Large intestine (tissue), 3 donors: ENCODE data around the gene MSI2. TPM values are rescaled to one million over a fixed set of nuclear protein-coding genes. Genes with fewer than 3 reads are reported as not detected.

Experiments used
- DNase-seq, 2 donors: peaks; one replicate each; pipeline versions ENCODE4 v3.0.0 to v3.0.0-alpha.2; 2013
- H3K27ac ChIP-seq: one replicate; pipeline ENCODE4 v1.5.1; 2013; ENCODE audit warnings: low read length
- H3K27me3 ChIP-seq: 2 replicates; pipeline ENCODE4 v1.6.1; 2013; ENCODE audit warnings: low read length; ENCODE audit not compliant: control insufficient read depth, insufficient read depth
- H3K36me3 ChIP-seq: 2 replicates; pipeline ENCODE4 v1.6.1; 2013; ENCODE audit warnings: low read length; ENCODE audit not compliant: control insufficient read depth, insufficient read depth
- H3K4me1 ChIP-seq: one replicate; pipeline ENCODE4 v1.6.1; 2013; ENCODE audit warnings: low read length; ENCODE audit not compliant: control insufficient read depth, insufficient read depth
- H3K4me3 ChIP-seq: one replicate; pipeline ENCODE4 v1.5.1; 2013; ENCODE audit warnings: low read length
- H3K9me3 ChIP-seq: one replicate; pipeline ENCODE4 v1.6.1; 2013; ENCODE audit warnings: mild to moderate bottlenecking, low read depth, low read length, moderate library complexity; ENCODE audit not compliant: control insufficient read depth
- WGBS: methylation state at CpG from one replicate; pipeline ENCODE4 v1.1.5; 2013; ENCODE audit warnings: low lambda C conversion rate; ENCODE audit not compliant: insufficient coverage; 5-methylcytosine and 5-hydroxymethylcytosine counted together
- polyA plus RNA-seq: library from polyadenylated mRNA; unstranded; fragments of 120-200 nt; gene quantifications from one replicate; pipeline ENCODE4 v1.2.1, GENCODE V29; 2013

The MSI2 gene
- polyA plus RNA-seq, 1 donor, result 46.1 TPM

- Histone ChIP-seq H3K4me3 (no peak overlapping the region), H3K36me3 (no peaks in the 10 kb centered on the region), H3K4me1 (peaks cover 2% of the 10 kb centered on the region), H3K27ac (no peak overlapping the region), H3K27me3 (no peaks in the 10 kb centered on the region), H3K9me3 (peaks cover 3% of the 10 kb centered on the region)
- no peak for DNase-seq
- 83% methylated on average over 1 of the region's 1 CpG for WGBS
Measured at GRCh38 chr17:57692770-57693169, 436.4 kb downstream of the MSI2 start.

GRCh38 chr17:57694051-57694450 lies 437.7 kb downstream of the MSI2 start:
- DNase-seq, result no peak
- WGBS, result no CpG with 5 or more reads among the region's 1 CpG
- H3K36me3 ChIP-seq, result no peaks in the 10 kb centered on the region
- H3K4me3 ChIP-seq, result no peak overlapping the region
- peaks cover 11% of the 10 kb centered on the region for H3K4me1 ChIP-seq
- H3K27me3 ChIP-seq, result no peaks in the 10 kb centered on the region
- peaks cover 3% of the 10 kb centered on the region for H3K9me3 ChIP-seq
- H3K27ac ChIP-seq, result no peak overlapping the region

- Histone ChIP-seq H3K27me3 (no peaks in the 10 kb centered on the region), H3K4me3 (no peak overlapping the region), H3K9me3 (peaks cover 3% of the 10 kb centered on the region), H3K4me1 (peaks cover 11% of the 10 kb centered on the region), H3K36me3 (no peaks in the 10 kb centered on the region), H3K27ac (no peak overlapping the region)
- no peak for DNase-seq
- no CpG with 5 or more reads among the region's 3 CpGs for WGBS
Measured at GRCh38 chr17:57696050-57696449, 439.7 kb downstream of the MSI2 start.

- peaks cover 11% of the 10 kb centered on the region for H3K4me1 ChIP-seq
- no peak overlapping the region for H3K27ac ChIP-seq
- 98% methylated on average over 5 of the region's 7 CpGs for WGBS
- no peak overlapping the region for H3K4me3 ChIP-seq
- no peak for DNase-seq
- no peaks in the 10 kb centered on the region for H3K27me3 ChIP-seq
- no peaks in the 10 kb centered on the region for H3K36me3 ChIP-seq
- H3K9me3 ChIP-seq, result peaks cover 3% of the 10 kb centered on the region
Measured at GRCh38 chr17:57697197-57697596, 440.9 kb downstream of the MSI2 start.

- peak; percentile 40 to 88 for DNase-seq
- Histone ChIP-seq H3K36me3 (no peaks in the 10 kb centered on the region), H3K27me3 (no peaks in the 10 kb centered on the region), H3K27ac (peak overlapping the region; percentile 79), H3K4me3 (no peak overlapping the region), H3K4me1 (peaks cover 11% of the 10 kb centered on the region), H3K9me3 (peaks cover under 1% of the 10 kb centered on the region)
- WGBS, result no CpG with 5 or more reads among the region's 12 CpGs
Measured at GRCh38 chr17:57697891-57698711, 441.8 kb downstream of the MSI2 start.

- no peaks in the 10 kb centered on the region for H3K27me3 ChIP-seq
- H3K27ac ChIP-seq, result no peak overlapping the region
- no peaks in the 10 kb centered on the region for H3K9me3 ChIP-seq
- no peak overlapping the region for H3K4me3 ChIP-seq
- DNase-seq, result no peak
- H3K4me1 ChIP-seq, result peaks cover 11% of the 10 kb centered on the region
- H3K36me3 ChIP-seq, result no peaks in the 10 kb centered on the region
- no CpG with 5 or more reads among the region's 9 CpGs for WGBS
Measured at GRCh38 chr17:57699751-57700219, 443.5 kb downstream of the MSI2 start.

- no peaks in the 10 kb centered on the region for H3K27me3 ChIP-seq
- no CpG with 5 or more reads among the region's 5 CpGs for WGBS
Measured at GRCh38 chr17:57701124-57701523, 444.8 kb downstream of the MSI2 start.

GRCh38 chr17:57703273-57703672 lies 446.9 kb downstream of the MSI2 start:
- no CpG with 5 or more reads among the region's 1 CpG for WGBS

More at GRCh38 chr17:57701124-57701523, 444.8 kb downstream of the MSI2 start:
- Histone ChIP-seq H3K9me3 (no peaks in the 10 kb centered on the region), H3K36me3 (no peaks in the 10 kb centered on the region), H3K4me3 (no peak overlapping the region), H3K27ac (no peak overlapping the region), H3K4me1 (peaks cover 11% of the 10 kb centered on the region)
- DNase-seq, result no peak

GRCh38 chr17:57704448-57704847 lies 448.1 kb downstream of the MSI2 start:
- Histone ChIP-seq H3K4me1 (no peaks in the 10 kb centered on the region), H3K27me3 (no peaks in the 10 kb centered on the region), H3K4me3 (no peak overlapping the region), H3K36me3 (no peaks in the 10 kb centered on the region), H3K27ac (no peak overlapping the region), H3K9me3 (no peaks in the 10 kb centered on the region)
- WGBS, result no CpG with 5 or more reads among the region's 1 CpG
- no peak for DNase-seq

More at GRCh38 chr17:57703273-57703672, 446.9 kb downstream of the MSI2 start:
- DNase-seq, result no peak
- Histone ChIP-seq H3K4me3 (no peak overlapping the region), H3K4me1 (peaks cover 4% of the 10 kb centered on the region), H3K27me3 (no peaks in the 10 kb centered on the region), H3K9me3 (no peaks in the 10 kb centered on the region), H3K36me3 (no peaks in the 10 kb centered on the region), H3K27ac (no peak overlapping the region)

- H3K36me3 ChIP-seq, result no peaks in the 10 kb centered on the region
- no peaks in the 10 kb centered on the region for H3K27me3 ChIP-seq
- H3K4me3 ChIP-seq, result no peak overlapping the region
- no peak for DNase-seq
- H3K27ac ChIP-seq, result no peak overlapping the region
- WGBS, result 80% methylated on average over 1 of the region's 12 CpGs
- H3K4me1 ChIP-seq, result no peaks in the 10 kb centered on the region
- no peaks in the 10 kb centered on the region for H3K9me3 ChIP-seq
Measured at GRCh38 chr17:57705921-57706695, 449.8 kb downstream of the MSI2 start.
